ENCODE results near the gene CDC42BPB.

GRCh38 chr14:103064436-103064835, 7.1 kb upstream of the CDC42BPB start:
- no peak for TF ChIP-seq CTCF (conservative IDR thresholded peaks at IDR 0.05 in 1 of 2, IDR thresholded peaks at IDR 0.05 in 1 of 2; ENCODE audit: low read depth in 1 of 2, low read length in 2 of 2)
- TF ChIP-seq EZH2 (IDR thresholded peaks at IDR 0.05; ENCODE audit: low read length, missing control alignments) = no peak

Data from fibroblast of lung (primary cell).